NCI-H460 (cell line): Measurements from ENCODE around the gene TYW1B. TPM values are rescaled to one million over a fixed set of nuclear protein-coding genes. Genes with fewer than 3 reads are reported as not detected.
A peak's percentile ranks its signal among the peaks of the same experiment; 100 is the strongest.
"Not testable (repeated sequence)": the region's sequence is repeated elsewhere in the genome, so short reads cannot be mapped to it uniquely, and the experiment has no call there.

ENCODE experiments used
- DNase-seq: peaks from one replicate; pipeline ENCODE4 v3.0.0-alpha.2; 2016; ENCODE audit warnings: low read depth; ENCODE audit errors: extremely low read depth
- total RNA-seq: library from RNA; depleted of rRNA; stranded (reverse); fragments of >200 nt; shearing (Covaris generic); gene quantifications from 2 replicates; pipeline ENCODE4 v1.2.3, GENCODE V29; 2014

TYW1B gene
- total RNA-seq, 1 experiment from 2014 or later, result 1.2 TPM

- DNase-seq, result not testable (repeated sequence)
Observed at GRCh38 chr7:72817661-72818060, 10.3 kb downstream of the TYW1B start.

DNA sequence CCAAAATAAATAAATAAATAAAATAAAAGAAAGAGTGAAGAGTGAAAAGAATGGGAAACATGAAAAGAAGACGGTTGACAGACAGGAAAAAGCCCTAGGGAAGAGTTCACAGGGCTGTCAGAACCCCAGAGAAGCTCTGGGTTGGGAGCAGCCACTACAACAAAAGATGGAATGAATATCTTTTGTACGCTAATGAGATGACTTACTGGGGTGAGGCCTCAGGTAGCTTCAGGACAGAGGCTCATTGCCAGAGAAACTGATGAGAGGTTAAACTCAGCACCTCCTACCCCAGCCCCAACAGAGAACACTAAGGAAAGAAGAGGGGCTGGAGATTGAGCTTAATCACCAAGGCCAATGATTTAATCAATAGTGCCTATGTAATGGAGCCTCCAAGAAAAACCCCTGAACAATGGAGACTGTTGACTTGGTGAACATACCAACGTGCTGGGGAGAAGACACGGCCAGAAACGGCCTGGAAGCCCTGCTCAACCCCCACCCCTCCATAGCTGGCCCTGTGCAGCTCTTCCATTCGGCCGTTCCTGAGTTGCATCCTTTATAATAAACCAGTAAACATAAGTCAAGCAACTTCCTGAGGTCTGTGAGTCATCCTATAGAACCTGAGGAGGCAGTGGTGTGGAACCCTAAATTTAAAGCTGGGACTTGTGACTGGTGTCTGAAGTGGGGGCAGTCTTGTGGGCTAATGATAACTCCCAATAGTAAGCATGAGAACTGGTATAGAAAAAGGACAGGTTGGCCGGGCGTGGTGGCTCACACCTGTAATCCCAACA, 11.4 kb downstream of the TYW1B start:
- not testable (repeated sequence) for DNase-seq

- DNase-seq, result not testable (repeated sequence)
Observed at GRCh38 chr7:72810437-72810836, 17.6 kb downstream of the TYW1B start.

GRCh38 chr7:72808511-72808910, 19.5 kb downstream of the TYW1B start:
- DNase-seq, result not testable (repeated sequence)

DNA sequence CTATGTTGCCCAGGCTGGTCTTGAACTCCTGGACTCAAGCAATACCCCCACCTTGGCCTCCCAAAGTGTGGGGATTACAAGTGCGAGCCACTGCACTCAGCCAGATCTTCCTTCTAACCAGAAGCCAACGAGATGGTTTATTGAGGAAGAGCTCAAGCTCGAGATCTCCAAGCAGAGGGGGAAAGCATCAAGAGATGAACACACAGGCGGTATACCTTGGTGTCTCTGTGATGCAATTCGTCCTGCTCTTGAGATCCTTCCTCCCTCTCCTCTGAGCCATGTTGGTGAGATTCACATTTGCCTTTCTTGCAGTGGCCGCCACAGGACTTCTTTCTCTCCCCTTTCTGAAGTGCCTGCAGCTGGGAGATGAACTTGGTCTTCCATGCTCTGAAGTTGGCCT, 21.1 kb downstream of the TYW1B start:
- DNase-seq, result not testable (repeated sequence)

DNA sequence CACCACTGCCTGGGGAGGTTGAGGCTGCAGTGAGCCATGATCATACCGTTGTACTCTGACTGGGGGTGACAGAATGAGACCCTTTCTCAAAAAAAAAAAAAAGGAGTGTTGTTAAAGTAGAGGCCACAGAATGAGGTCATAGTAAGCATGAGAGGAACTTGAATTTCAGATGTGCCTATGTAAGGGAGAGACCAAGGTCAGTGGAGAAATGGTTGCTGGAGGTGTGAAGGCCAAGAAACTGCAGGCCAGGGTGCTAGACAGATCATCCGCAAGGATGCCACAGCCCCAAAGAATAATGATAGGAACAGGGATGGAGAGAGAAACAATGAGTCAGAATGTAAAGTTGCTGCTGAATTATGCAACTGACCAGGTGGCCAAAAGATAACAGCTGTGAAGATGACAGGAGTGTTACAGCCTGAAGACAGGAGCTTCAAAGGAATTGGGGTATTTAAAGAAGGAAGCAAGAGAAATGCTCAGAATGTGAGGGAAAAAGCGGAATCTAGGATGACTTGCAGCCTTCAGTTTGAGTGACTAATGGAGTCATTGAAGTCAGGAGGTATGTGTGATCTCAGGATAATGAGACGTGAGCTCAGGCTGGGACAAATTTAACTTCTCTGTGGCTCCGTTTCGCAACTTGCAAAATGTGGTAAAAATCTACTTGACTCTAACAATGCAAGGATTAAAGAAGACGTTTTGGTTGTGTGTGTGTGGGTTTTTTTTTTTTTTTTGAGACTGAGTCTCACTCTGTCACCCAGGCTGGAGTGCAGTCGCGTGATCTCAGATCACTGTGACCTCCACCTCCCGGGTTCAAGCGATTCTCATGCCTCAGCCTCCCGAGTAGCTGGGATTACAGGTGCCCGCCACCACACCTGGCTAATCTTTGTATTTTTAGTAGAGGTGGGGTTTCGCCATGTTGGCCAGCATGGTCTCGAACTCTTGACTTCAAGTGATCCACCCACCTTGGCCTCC, 22.2 kb downstream of the TYW1B start:
- no peak for DNase-seq

DNA sequence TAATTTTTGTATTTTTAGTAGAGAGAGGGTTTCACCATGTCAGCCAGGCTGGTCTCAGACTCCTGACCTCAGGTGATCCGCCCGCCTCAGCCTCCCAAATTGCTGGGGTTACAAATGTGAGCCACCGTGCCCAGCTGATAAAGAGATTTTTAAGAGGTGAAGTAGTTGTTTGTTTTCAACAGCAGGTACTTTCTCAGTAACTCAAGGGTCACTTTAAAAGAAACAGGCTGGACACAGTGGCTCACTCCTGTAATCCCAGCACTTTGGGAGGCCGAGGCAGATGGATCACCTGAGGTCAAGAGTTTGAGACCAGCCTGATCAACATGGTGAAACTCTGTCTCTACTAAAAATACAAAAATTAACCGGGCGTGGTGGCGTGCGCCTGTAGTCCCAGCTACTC, 24.2 kb downstream of the TYW1B start:
- DNase-seq, result not testable (repeated sequence)

DNA sequence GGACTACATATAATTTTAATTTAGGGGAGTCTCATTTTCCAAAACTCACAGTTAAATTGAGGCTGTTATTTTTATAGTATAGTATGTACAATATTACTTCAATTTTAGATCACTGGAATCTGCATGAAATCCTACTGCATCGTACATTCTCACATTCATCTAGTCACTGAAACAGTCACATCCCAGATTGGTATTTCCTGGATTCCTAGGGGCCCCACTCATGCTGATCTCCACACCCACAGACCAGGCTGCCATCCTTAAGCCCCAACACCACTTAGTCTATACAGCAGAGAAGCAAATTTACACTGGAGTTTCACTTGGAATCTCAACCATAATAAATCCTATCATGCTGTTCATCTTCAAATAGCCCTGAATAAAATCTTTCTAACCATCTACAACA, 26.4 kb downstream of the TYW1B start:
- not testable (repeated sequence) for DNase-seq

DNA sequence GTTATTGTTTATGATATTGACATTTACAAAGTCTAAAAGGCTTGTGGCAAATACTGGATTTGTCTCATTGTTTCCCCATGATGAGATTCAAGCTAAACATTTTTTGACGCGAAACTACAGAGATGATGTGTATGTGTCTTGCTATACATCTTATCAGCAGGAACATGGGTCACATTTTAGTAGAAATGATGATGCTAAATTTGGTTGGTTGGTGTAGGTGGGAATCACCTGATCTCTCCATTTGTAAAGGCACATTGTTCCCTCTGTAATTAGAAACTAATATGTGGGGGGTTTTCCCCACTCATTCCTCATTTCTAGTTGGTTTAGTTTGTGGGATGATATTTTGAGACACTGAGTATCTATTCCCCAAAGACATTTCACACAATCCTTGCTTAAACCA, 32.6 kb downstream of the TYW1B start:
- not testable (repeated sequence) for DNase-seq

DNA sequence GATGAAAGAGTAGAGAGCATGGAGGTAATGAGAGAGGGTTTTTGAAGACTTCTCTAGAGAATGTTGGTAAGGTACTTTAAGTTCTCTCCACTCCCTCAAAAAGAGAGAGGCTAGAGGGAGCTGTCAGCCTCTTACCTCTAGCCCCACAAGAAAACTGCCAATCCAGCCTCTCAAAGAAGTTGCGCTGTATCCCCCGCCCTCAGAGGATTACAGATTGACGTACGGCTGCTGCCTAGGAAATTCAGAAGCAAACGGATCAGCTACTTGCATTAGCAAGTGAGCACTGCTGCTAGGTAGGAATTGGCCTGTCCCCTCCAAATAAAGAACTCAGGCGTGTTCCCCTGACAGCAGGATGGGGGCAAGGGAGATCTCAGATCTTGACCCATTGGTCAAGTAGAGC, 34.2 kb downstream of the TYW1B start:
- DNase-seq, result no peak

DNA sequence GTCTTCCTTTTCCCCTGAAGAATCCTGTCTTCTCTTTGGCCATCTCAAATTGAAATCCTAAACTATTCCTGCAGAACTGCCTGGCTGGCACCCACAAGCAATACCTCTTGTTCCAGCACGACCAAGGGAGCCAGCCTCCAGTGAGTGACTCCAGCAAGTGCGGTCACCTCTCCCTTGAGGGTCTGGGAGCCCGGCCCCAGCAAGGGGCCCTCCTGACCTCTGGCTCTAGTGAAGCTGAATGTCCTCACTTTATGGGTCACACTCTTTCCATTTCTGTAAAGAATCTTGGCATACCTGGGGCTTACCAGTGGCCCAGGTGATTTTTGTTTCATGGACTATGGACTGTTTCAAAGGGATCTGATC, 37.3 kb downstream of the TYW1B start:
- DNase-seq, result not testable (repeated sequence)

DNA sequence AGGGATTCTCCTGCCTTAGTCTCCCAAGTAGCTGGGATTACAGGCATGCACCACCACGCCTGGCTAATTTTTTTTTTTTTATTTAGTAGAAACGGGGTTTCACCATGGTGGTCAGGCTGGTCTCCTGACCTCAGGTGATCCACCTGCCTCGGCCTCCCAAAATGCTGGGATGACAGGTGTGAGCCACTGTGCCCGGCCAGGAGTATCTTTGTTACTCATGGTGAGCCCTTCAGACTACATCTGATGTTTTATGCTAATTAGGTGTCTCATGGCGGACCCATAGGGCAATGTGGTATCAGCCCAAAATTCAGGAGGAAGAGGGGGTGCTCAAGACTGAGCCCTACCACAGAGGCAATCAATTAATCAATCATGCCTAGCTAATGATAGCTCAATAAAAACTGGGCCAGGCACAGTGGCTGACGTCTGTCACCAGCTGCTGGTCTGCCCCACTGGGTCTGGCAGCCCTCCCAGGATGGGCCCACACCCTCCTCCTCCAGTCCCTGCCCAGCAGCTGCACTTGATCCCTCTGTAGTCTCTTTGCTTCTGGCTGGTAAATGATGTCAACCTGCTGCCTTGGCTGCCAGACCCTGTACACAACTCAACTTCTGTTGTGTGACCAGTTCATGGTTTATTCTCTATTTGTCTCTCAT, 37.8 kb downstream of the TYW1B start:
- DNase-seq, result not testable (repeated sequence)

DNA sequence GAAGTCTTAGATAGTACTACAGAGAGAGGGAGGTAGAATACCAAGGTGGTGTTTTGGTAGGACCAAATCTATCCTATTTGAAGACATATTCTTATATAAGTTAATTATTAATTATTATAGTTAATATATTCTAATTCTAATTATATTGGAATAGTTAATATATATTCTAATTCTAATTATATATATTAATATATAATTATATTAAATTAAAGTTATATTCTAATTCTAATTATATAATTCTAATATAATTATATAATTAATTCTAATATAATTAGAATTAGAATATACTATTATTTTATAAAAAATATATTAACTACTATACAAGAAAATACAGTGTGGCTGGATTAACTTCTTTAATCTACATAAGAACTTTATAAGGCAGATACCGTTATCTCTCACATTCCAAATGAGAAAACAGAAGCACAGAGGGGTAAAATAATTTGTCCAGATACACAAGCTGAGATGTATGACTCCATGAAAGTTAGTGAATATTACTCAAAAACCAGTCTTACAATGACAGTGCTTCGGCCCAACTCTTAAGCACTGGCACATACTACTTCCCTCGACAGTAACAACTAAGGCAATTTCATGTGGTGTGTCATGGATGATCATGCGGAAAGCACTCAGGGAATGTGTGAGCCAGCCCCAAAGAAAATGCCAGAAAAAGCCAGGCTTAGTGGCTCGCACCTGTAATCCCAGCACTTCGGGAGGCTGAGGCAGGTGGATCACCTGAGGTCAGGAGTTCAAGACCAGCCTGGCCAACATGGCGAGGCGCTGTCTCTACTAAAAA, 42.6 kb downstream of the TYW1B start:
- no peak for DNase-seq

GRCh38 chr7:72783601-72784370, 44.2 kb downstream of the TYW1B start:
- peak; percentile 43 for DNase-seq

DNA sequence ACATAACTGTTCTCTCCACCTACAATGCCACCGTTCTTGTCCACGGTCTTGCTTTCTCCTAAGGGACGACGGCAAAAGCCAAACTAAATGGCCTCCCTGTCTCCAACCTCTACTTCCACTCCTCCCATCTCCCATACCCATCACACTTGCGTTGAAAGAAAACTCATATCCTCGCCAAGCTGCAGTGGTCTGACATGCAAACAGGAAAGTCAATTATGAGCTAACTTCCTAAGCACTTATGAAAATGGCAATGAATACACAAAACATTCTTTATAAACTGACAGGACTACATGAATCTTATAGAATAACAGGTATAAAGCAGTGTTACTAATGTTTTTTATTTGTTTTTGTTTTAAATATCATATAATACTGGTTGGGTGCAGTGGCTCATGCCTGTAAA, 46.4 kb downstream of the TYW1B start:
- no peak for DNase-seq

- DNase-seq, result no peak
Observed at GRCh38 chr7:72781161-72781560, 46.8 kb downstream of the TYW1B start.

- DNase-seq, result not testable (repeated sequence)
Observed at GRCh38 chr7:72780289-72780894, 47.6 kb downstream of the TYW1B start.

DNA sequence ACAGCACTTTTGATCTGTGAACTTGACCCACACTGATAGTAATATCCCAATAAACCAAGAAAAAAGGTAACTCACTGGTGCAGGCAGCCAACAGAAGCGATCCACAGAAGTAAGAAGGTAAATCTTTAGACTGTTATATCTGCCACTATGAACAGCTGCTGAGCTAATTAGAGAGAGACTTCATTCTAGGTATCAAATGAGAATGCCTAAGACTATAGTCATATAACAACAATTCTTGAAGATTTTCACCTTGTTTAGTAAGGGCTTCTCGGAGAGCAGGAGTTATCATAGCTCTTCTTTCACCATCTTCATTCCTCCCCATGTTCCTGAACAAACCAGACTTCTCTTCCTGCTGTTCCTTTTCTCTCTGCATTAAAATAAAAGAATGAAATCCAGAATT, 50.8 kb downstream of the TYW1B start:
- DNase-seq, result not testable (repeated sequence)

GRCh38 chr7:72772627-72773026, 55.4 kb downstream of the TYW1B start:
- not testable (repeated sequence) for DNase-seq
